HEK293T (cell line): Measurements from ENCODE around the gene ZNF692.

Source experiments
- FOXK2 ChIP-seq: fragments of 450-650 bp; IDR thresholded peaks from 2 replicates; pipeline ENCODE4 v1.6.1; 2016; ENCODE audit warnings: mild to moderate bottlenecking
- HDGF ChIP-seq: fragments of 450-650 bp; IDR thresholded peaks from 2 replicates; pipeline ENCODE4 v1.6.1; 2017; ENCODE audit warnings: antibody characterized with exemption, borderline replicate concordance
- SUZ12 ChIP-seq: fragments of 450-650 bp; IDR thresholded peaks from 2 replicates; pipeline ENCODE4 v1.6.1; 2016; ENCODE audit warnings: mild to moderate bottlenecking

DNA sequence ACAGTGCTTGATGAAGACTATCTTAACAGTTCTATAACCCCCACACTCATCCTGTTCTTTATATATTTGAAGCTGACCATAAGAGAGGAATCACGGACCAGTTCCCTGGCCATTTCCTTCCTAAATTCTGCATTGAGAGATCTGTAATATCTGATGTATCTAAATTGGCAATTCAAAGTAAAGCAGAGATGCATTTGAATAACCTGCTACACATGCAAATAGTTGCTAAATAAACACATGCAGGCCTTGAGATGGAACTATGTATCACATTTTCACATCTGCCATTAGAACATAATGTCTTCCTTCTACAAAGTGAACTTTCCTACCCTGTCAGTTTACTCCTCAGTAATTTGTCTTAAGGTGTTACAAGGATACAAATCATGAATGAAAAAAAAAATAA is 26.8 kb upstream of the ZNF692 start:
- no peak for TF ChIP-seq SUZ12
- TF ChIP-seq HDGF = no peak
- TF ChIP-seq FOXK2 = no peak
